ENCODE results near the gene SDF2. TPM values are rescaled to one million over a fixed set of nuclear protein-coding genes. Genes with fewer than 3 reads are reported as not detected.

Gene SDF2
- 76.6 TPM for polyA plus RNA-seq (ENCODE audit: insufficient read length)
- long read RNA-seq, donor 1, transcript SDF2-210 (3 exons, 1,025 nt) = minor isoform, 5 of 53 reads
- long read RNA-seq, donor 1, transcript SDF2-201 (3 exons, 1,568 nt) = major isoform, 43 of 53 reads
- long read RNA-seq, donor 1, partial matches to known transcripts = 0 of 53 reads
- long read RNA-seq, donor 1, other reads (novel, unspliced or antisense) = 0 of 53 reads
- long read RNA-seq, donor 2, transcript SDF2-210 (3 exons, 1,025 nt) = minor isoform, 8 of 61 reads
- long read RNA-seq, donor 2, transcript SDF2-201 (3 exons, 1,568 nt) = major isoform, 47 of 61 reads
- long read RNA-seq, donor 2, partial matches to known transcripts = 0 of 61 reads
- long read RNA-seq, donor 2, other reads (novel, unspliced or antisense) = 0 of 61 reads
- long read RNA-seq, donor 3, transcript SDF2-201 (3 exons, 1,568 nt) = major isoform, 45 of 55 reads
- long read RNA-seq, donor 3, partial matches to known transcripts = 0 of 55 reads
- long read RNA-seq, donor 3, other reads (novel, unspliced or antisense) = 0 of 55 reads
- long read RNA-seq, donor 4, transcript SDF2-201 (3 exons, 1,568 nt) = major isoform, 5 of 6 reads
- long read RNA-seq, donor 4, partial matches to known transcripts = 0 of 6 reads
- long read RNA-seq, donor 4, other reads (novel, unspliced or antisense) = 0 of 6 reads
- long read RNA-seq, donor 5, transcript SDF2-201 (3 exons, 1,568 nt) = major isoform, 80 of 100 reads
- long read RNA-seq, donor 5, transcript SDF2-208 (2 exons, 1,342 nt) = minor isoform, 7 of 100 reads
- long read RNA-seq, donor 5, transcript SDF2-210 (3 exons, 1,025 nt) = minor isoform, 9 of 100 reads
- long read RNA-seq, donor 5, partial matches to known transcripts = 0 of 100 reads
- long read RNA-seq, donor 5, other reads (novel, unspliced or antisense) = 0 of 100 reads
- long read RNA-seq, donor 6, transcript SDF2-201 (3 exons, 1,568 nt) = major isoform, 37 of 50 reads
- long read RNA-seq, donor 6, transcript SDF2-210 (3 exons, 1,025 nt) = minor isoform, 11 of 50 reads
- long read RNA-seq, donor 6, partial matches to known transcripts = 0 of 50 reads
- long read RNA-seq, donor 6, other reads (novel, unspliced or antisense) = 0 of 50 reads
- long read RNA-seq, donor 7, transcript SDF2-201 (3 exons, 1,568 nt) = major isoform, 50 of 76 reads
- long read RNA-seq, donor 7, transcript SDF2-208 (2 exons, 1,342 nt) = minor isoform, 10 of 76 reads
- long read RNA-seq, donor 7, transcript SDF2-210 (3 exons, 1,025 nt) = minor isoform, 12 of 76 reads
- long read RNA-seq, donor 7, partial matches to known transcripts = 0 of 76 reads
- long read RNA-seq, donor 7, other reads (novel, unspliced or antisense) = 0 of 76 reads
- long read RNA-seq, donor 8, transcript SDF2-201 (3 exons, 1,568 nt) = major isoform, 17 of 21 reads
- long read RNA-seq, donor 8, partial matches to known transcripts = 0 of 21 reads
- long read RNA-seq, donor 8, other reads (novel, unspliced or antisense) = 0 of 21 reads

DNA sequence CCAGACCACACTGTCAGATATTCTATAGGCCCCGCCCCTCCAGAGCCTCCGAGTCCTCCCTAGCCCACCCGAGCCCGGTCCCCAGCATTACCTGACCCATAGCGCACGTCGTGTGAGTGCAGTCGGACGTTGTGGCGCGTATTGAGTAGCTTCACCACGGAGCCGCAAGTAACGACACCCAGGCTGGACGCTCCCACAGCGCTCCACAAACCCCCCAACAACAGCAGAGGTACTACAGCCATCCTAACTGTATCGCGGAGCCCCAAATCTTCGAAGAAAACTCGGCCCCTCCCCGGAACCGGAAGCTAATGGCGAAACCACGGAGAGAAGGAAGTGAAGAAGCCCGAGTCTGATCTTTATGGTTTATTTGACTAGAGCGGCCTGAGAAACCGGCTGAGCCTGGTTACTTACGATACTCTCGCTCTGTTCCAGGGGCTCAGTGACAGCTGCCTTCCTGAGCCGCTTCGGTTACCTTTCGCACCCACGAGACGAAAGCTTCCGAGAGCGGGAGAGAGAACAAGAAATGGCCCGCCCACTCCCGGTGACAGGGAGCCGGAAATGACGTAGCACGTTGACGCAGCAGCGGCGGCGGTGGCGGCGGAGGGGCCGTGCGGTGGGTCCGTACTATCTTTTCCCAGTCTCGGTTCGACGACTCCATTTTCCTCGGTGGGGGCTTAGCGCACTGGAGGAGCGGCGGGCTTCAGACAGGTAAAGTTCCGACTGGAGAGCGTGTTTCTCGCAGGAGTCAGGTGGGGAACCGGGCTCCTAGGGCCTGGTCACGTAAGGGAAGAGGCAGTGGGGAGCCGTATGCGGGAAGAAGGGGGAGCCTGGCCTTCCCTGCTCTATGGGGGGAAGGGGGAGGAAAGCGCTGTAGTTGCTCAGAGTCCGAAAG, at the start of gene SDF2, which contains the start of gene SUPT6H:
Gene SDF2, minus strand, starts transcription at position 272 of the 892 bp plus-strand sequence. Its CDS starts 30 bp downstream, at position 242.
Gene SUPT6H, plus strand, starts transcription at position 571 of the 892 bp plus-strand sequence. CDS start 11,197 bp downstream, outside the sequence.
- DNase-seq = peak; percentile 93

DNA sequence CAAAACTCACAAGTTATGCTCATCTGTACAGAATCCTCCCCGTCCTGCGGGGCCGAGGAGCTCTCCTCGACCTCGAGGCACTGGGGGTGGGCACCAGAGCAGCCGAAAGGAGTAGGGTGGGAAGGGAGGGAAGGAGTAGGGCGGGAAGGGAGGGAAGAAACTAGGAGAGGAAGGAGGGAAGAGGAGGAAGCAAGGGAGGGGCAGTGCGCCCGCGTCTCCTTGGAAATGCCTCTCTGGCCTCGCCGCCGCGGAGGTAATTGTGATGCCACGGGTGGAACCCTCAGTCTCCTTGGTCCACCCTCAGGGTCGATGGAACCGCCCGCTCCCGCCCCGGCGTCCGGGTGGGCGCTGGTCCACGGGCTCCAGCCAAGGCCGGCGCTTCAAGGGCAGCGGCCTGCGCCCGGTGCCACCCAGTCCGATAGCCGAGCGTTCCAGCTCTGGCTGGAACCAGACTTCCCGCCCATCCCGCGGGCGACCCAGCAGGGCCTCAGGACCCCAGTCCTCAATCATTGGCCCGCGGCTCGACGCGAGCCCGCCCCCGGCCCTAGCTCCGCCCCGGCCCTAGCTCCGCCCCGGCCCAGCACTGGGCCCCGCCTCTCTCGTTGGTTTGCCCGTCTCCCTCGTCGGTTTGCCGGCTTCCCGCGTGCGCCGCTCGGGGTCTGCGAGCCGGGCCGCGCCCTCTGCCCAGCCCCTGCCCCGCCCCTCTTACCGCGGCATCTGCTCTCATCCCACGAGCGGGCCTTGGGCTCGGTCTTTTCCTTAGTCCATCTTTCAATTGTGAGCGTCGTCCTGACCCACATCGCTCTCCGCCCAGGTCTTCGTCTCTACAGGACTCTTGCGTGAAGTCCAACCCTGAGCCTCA, 49.4 kb upstream of the SDF2 start:
- peak; percentile 92 for DNase-seq

GRCh38 chr17:28707339-28707720, 45.6 kb upstream of the SDF2 start:
- DNase-seq = no peak

GRCh38 chr17:28706471-28707338, 45.0 kb upstream of the SDF2 start:
- DNase-seq = no peak

DNA sequence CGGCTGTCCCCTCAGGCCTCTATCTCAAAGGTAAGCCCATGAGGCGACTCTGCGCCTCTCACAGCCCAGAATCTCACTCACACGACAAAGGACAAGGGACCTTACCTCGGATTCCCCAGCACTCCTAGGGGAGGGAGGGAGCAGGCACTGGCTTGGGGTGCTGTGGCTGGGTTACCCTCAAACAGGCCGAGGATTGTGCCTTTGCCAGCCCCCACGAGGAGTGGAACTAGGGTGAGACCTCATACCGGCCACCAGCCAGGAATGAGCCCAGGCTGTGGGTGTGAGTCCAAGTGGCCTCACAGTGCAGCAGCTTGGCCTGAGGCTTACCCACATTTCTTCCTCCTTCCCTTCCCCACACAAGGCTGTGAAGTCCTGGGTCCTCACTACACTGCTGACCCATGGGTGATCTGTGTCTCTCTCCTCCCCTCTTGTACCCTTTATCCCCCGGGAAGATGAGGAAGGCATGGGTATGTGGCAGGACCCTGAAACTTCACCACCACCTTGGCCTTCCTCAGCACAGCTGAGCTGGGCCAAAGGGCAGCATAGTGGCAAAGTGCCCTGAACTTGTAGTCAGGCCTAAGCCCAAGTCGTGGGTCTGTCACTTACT, 44.1 kb upstream of the SDF2 start:
- no peak for DNase-seq

DNA sequence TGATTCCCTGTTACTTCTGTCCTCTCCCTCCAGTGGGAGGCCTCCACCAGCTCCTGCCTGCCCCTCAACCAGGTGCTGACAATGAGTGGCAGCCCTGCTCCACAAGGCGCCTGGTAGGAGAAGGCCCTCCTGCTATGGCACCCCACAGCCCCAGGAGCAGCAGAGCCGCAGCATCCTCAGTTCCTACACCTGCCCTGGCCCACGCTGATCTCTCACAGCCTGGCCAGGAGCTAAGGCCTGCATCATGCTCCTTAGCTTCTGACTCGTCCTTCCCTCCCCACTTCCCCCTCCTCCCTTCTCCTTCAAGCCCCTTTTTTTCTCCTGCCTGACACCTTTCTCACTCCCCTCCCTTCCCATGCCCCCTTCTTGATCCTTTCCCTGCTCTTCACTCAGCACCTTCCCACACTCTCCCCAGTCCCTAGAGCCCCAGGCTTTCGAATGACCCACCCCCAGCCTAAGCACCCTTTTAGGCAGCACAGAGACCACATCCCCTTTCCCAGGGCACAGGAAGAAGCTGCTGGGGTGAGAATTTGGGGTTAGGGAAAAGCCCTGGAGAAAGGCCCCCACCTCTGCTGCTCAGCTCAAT, 43.5 kb upstream of the SDF2 start:
- DNase-seq = no peak

- no peak for DNase-seq
Measured at GRCh38 chr17:28704219-28704858, 42.6 kb upstream of the SDF2 start.

GRCh38 chr17:28703552-28704218, 42.0 kb upstream of the SDF2 start:
- DNase-seq = no peak

DNA sequence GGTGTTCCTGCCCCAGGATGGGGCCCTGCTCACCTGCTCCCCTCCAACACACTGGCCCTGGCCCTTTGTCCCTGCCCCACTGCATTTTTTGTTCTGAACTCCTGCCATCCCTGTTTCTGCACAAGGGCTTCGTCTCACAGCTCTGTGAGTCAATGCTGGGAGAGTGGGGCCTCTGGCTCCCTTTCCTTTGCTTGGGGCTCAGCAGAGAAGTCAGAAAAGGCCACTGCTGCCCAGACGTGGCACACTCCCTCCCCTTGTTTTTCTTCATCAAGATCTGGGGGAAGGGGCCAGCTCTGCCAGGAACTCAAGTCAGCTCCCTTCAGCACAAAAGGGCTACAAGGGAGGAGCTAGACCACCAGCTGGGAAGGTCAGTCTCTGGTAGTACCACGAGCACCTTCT, 41.0 kb upstream of the SDF2 start:
- no peak for DNase-seq

- DNase-seq = no peak
Measured at GRCh38 chr17:28702026-28702751, 40.5 kb upstream of the SDF2 start.

GRCh38 chr17:28700830-28701492, 39.3 kb upstream of the SDF2 start:
- DNase-seq = no peak

DNA sequence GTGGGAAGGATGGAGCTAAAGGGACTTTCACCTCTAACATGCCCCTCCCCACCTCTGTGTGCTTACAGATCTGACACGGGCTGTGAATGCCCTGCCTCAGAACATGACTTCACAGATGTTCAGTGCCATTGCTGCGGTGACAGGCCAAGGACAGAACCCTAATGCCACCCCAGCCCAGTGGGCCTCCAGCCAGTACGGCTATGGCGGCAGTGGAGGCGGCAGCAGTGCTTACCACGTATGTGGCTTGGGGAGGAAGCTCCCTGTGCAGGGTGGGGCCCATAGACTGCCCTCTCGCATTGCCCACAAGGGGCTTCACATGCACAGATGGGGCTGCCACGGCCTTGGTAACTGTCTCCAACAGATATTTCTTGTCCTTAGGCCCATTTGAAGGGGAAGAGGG, 38.6 kb upstream of the SDF2 start:
- no peak for DNase-seq

DNA sequence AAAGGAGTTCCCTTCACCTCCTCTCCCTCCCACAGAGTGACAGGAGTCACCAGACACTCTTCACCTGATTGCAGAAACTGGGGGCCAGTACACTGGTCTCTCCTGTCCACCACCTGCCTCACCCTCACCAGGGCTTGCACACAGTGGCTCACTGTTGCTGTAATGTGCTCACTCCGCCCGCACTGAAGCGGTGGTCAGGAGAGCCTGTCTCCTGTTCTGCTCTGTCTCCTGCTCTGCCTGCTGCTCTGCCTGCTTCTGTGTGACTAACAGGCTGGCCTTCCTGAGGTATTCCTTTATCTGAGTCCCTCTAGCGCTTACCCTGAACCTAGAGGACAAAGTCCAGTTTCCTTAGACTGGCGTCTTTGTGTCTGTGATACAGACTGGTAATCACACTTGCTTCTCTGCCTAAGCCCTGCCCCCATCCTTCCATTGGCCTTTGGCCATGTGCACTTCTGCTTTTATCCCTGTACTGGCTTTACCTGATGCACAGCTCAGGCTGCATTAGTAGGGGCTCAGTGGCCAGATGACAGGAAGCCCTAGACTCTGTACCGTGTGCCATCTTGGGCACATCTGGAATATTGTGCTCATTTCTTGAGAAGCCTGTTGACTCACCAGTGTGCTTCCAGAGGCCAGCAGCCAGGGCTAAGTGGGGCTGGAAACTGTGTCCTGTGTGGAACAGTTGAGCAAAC, 36.7 kb upstream of the SDF2 start:
- no peak for DNase-seq

DNA sequence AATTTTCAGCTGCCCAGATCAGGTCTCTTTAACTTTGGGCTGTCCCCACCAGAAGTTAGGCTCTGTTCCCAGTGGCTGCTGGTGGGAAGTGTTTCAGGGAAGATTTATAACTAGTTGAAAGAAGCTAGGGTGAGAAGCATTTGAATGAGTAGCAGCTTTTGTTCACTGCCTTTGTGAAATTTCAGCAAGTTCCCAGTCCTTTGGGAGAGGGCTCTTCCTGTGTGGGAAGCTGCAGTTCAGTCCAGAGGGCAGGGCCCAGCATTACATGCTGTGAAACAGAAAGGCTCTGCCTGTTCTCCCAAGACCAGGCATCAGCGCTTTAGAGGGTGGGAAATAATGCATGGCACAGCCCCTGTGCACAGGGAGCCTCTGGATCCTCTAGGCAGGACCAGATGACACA, 32.2 kb upstream of the SDF2 start:
- DNase-seq = no peak

DNA sequence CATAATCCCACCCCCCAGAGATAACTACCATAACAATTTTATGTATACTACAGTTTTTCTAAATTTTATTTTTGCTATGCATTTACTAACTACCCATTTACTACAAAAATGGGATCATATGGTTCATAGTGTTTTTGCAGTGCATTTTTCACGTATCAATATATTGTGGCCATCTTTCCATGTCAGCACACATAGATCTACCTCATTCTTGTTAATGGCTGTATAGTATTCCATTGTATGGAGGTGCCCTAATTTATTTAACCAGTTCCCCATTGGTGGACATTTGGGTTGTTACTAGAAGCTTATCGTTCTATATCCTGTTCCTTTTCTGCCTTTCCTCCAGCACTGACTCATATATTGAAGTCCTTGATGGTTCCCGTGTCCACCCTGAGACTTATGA, 27.3 kb upstream of the SDF2 start:
- DNase-seq = no peak

Measured in left kidney (tissue), 8 donors.